Loucy (cell line): Measurements from ENCODE around the gene JAM3.

ENCODE experiments used
- H2AFZ ChIP-seq: fragments of 200-600 bp; sonication (generic); 2 replicates; pipeline ENCODE4 v1.6.0; 2016; ENCODE audit warnings: antibody characterized with exemption, mild to moderate bottlenecking, low read length, moderate library complexity
- H3F3A ChIP-seq: fragments of 200-600 bp; 2 replicates; pipeline ENCODE4 v1.6.0; 2016; ENCODE audit warnings: antibody characterized with exemption, low read depth, mild to moderate bottlenecking
- H3K27me3 ChIP-seq: fragments of 200-600 bp; sonication (generic); 2 replicates; pipeline ENCODE4 v1.6.1; 2014; ENCODE audit warnings: low read length, mild to moderate bottlenecking; ENCODE audit not compliant: insufficient read depth, poor library complexity, severe bottlenecking
- H3K36me3 ChIP-seq: fragments of 200-600 bp; sonication (generic); 2 replicates; pipeline ENCODE4 v1.6.1; 2016; ENCODE audit warnings: low read length; ENCODE audit not compliant: insufficient read depth
- H3K4me1 ChIP-seq: fragments of 200-600 bp; sonication (generic); 2 replicates; pipeline ENCODE4 v1.5.1; 2014; ENCODE audit warnings: low read length, mild to moderate bottlenecking; ENCODE audit not compliant: insufficient read depth, poor library complexity, severe bottlenecking
- H3K4me2 ChIP-seq: fragments of 200-600 bp; sonication (generic); 2 replicates; pipeline ENCODE4 v1.6.0; 2014; ENCODE audit warnings: antibody characterized with exemption, low read length, low read depth, mild to moderate bottlenecking; ENCODE audit not compliant: poor library complexity, severe bottlenecking
- H3K4me3 ChIP-seq: fragments of 200-600 bp; sonication (generic); 2 replicates; pipeline ENCODE4 v1.5.1; 2014; ENCODE audit warnings: low read length, mild to moderate bottlenecking, mixed read lengths; ENCODE audit not compliant: poor library complexity, severe bottlenecking
- H3K79me2 ChIP-seq: fragments of 200-600 bp; sonication (generic); 2 replicates; pipeline ENCODE4 v1.6.1; 2014; ENCODE audit warnings: low read length; ENCODE audit not compliant: insufficient read depth
- H3K9ac ChIP-seq: fragments of 200-600 bp; sonication (generic); 2 replicates; pipeline ENCODE4 v1.6.0; 2014; ENCODE audit warnings: mild to moderate bottlenecking, low read depth, low read length, moderate library complexity; ENCODE audit not compliant: poor library complexity, severe bottlenecking
- H3K9me2 ChIP-seq: fragments of 200-600 bp; sonication (generic); replicated peaks from 2 replicates; pipeline ENCODE4 v1.6.1; 2016; ENCODE audit warnings: low read depth, low read length, mixed read lengths
- H3K9me3 ChIP-seq: fragments of 200-600 bp; sonication (generic); 2 replicates; pipeline ENCODE4 v1.6.1; 2014; ENCODE audit warnings: mild to moderate bottlenecking, antibody characterized with exemption, low read length, low read depth; ENCODE audit not compliant: insufficient read depth
- H4K20me1 ChIP-seq: fragments of 200-600 bp; sonication (generic); 2 replicates; pipeline ENCODE4 v1.6.0; 2014; ENCODE audit warnings: antibody characterized with exemption, low read length, mild to moderate bottlenecking; ENCODE audit not compliant: insufficient read depth, poor library complexity, severe bottlenecking
- EZH2phosphoT487 ChIP-seq: fragments of 200-600 bp; IDR thresholded peaks from 2 replicates; pipeline ENCODE4 v1.6.1; 2018; ENCODE audit warnings: antibody characterized with exemption, mild to moderate bottlenecking, moderate library complexity, borderline replicate concordance
- TF ChIP-seq, protein P1 (sequence below): fragments of 200-600 bp; sonication (generic); conservative IDR thresholded peaks from 2 replicates; pipeline ENCODE4 v1.5.1; 2014; ENCODE audit warnings: mild to moderate bottlenecking, antibody characterized with exemption, low read length

JAM3 gene

DNA sequence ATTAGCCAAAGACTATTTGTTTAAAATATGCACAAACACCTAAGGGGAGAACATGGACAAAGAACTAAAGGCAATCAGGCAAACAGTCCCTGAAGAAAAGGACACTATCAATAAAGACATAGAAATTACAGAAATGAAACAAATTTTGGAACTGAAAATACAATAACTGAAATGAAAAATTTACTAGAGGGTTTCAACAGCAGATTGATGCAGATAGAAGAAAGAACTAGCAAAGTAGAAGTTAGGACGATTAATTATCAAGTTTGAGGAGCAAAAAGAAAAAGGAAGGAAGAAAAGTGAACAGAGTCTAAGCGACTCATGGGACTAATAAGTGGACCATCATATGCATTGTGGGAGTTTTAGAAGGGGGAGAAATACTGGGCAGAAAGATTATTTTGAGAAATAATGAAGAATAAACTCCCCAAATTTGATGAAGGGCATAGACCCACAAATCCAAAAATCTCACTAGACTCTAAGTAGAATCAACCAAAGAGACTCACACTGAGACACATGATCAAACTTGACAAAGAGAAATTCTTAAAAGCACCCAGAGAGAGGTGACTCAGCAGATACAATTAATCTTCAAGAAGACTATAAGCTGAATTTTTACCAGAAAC lies 62.9 kb downstream of the JAM3 start:
- Histone ChIP-seq H3K79me2 (no peaks in the 10 kb centered on the region), H3K9me3 (peaks cover 28% of the 10 kb centered on the region)
- TF ChIP-seq EZH2phosphoT487 = no peak
- TF ChIP-seq, protein P1, sequence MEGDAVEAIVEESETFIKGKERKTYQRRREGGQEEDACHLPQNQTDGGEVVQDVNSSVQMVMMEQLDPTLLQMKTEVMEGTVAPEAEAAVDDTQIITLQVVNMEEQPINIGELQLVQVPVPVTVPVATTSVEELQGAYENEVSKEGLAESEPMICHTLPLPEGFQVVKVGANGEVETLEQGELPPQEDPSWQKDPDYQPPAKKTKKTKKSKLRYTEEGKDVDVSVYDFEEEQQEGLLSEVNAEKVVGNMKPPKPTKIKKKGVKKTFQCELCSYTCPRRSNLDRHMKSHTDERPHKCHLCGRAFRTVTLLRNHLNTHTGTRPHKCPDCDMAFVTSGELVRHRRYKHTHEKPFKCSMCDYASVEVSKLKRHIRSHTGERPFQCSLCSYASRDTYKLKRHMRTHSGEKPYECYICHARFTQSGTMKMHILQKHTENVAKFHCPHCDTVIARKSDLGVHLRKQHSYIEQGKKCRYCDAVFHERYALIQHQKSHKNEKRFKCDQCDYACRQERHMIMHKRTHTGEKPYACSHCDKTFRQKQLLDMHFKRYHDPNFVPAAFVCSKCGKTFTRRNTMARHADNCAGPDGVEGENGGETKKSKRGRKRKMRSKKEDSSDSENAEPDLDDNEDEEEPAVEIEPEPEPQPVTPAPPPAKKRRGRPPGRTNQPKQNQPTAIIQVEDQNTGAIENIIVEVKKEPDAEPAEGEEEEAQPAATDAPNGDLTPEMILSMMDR = no peak

DNA sequence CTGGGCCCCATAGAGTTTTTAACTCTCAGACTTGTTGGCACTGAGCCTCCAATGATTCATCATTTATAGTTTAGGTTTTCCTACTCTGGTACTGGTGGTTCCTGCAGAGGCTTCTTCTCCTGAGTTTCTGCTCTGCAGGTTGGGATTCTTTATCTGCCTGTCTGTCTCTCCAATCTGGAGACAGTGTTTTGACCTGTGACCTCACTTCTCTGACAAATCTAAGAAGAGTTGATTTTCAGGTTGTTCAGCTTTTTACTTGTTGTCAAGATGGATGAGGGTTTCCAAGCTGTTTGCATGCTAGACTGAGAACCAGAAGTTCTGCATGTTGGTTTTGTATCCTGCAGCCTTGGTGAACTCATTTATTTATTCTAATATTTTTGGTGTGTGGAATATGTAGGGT lies 63.9 kb downstream of the JAM3 start:
- Histone ChIP-seq H3F3A (no peaks in the 10 kb centered on the region), H3K4me3 (no peak overlapping the region), H3K27me3 (no peaks in the 10 kb centered on the region), H3K9me3 (peaks cover 28% of the 10 kb centered on the region), H3K9me2 (no peaks in the 10 kb centered on the region), H3K36me3 (no peaks in the 10 kb centered on the region), H3K79me2 (no peaks in the 10 kb centered on the region), H3K4me1 (no peaks in the 10 kb centered on the region), H4K20me1 (no peaks in the 10 kb centered on the region), H3K4me2 (no peak overlapping the region), H2AFZ (no peak overlapping the region), H3K9ac (no peak overlapping the region)
- no peak for TF ChIP-seq EZH2phosphoT487
- TF ChIP-seq, protein P1 = no peak

More for the DNA sequence above, 62.9 kb downstream of the JAM3 start:
- no peaks in the 10 kb centered on the region for H3K27me3 ChIP-seq
- no peak overlapping the region for H3K4me3 ChIP-seq
- peaks cover 3% of the 10 kb centered on the region for H3K4me1 ChIP-seq
- no peak overlapping the region for H2AFZ ChIP-seq
- H3K9me2 ChIP-seq = no peaks in the 10 kb centered on the region
- no peaks in the 10 kb centered on the region for H3F3A ChIP-seq
- H3K4me2 ChIP-seq = no peak overlapping the region
- H3K9ac ChIP-seq = no peak overlapping the region
- no peaks in the 10 kb centered on the region for H4K20me1 ChIP-seq
- no peaks in the 10 kb centered on the region for H3K36me3 ChIP-seq

DNA sequence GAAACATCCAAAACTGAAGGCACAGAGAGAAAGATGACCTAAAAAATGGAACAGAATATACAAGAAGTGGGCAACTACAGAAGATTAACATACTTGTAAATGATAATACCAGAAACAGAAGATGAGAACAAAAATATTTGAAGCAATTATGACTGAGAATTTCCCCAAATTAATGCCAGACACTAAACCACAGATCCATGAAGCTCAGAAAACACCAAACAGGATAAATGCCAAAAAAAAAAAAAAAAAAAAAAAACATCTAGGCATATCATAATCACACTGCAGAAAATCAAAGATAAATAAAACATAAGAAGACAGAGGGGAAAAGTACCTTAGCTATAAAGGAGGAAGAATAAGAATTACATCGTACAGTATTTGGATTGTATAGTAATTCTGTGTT lies 65.3 kb downstream of the JAM3 start:
- Histone ChIP-seq H3K36me3 (no peaks in the 10 kb centered on the region), H3K4me1 (no peaks in the 10 kb centered on the region), H3F3A (no peaks in the 10 kb centered on the region), H4K20me1 (no peaks in the 10 kb centered on the region), H3K27me3 (no peaks in the 10 kb centered on the region), H3K9ac (no peak overlapping the region), H3K4me2 (no peak overlapping the region), H3K9me2 (no peaks in the 10 kb centered on the region), H3K79me2 (no peaks in the 10 kb centered on the region), H3K4me3 (no peak overlapping the region), H2AFZ (no peak overlapping the region), H3K9me3 (peaks cover 28% of the 10 kb centered on the region)
- TF ChIP-seq EZH2phosphoT487 = no peak
- TF ChIP-seq, protein P1 = no peak
